Stimulated activated CD4-positive, alpha-beta T cell treated with anti-CD3 and anti-CD28 coated beads, TNF-alpha, amount 100 ng/mL, for 4 hours (primary cell): ENCODE measurements around the gene CDC42BPA.
"Not testable (repeated sequence)": the region's sequence is repeated elsewhere in the genome, so short reads cannot be mapped to it uniquely, and the experiment has no call there.

Source experiments
- DNase-seq, 3 experiments: peaks; one replicate each; pipeline ENCODE4 v3.0.0-alpha.2; 2020; ENCODE audit warnings: low read depth in 3 of 3

Gene CDC42BPA

DNA sequence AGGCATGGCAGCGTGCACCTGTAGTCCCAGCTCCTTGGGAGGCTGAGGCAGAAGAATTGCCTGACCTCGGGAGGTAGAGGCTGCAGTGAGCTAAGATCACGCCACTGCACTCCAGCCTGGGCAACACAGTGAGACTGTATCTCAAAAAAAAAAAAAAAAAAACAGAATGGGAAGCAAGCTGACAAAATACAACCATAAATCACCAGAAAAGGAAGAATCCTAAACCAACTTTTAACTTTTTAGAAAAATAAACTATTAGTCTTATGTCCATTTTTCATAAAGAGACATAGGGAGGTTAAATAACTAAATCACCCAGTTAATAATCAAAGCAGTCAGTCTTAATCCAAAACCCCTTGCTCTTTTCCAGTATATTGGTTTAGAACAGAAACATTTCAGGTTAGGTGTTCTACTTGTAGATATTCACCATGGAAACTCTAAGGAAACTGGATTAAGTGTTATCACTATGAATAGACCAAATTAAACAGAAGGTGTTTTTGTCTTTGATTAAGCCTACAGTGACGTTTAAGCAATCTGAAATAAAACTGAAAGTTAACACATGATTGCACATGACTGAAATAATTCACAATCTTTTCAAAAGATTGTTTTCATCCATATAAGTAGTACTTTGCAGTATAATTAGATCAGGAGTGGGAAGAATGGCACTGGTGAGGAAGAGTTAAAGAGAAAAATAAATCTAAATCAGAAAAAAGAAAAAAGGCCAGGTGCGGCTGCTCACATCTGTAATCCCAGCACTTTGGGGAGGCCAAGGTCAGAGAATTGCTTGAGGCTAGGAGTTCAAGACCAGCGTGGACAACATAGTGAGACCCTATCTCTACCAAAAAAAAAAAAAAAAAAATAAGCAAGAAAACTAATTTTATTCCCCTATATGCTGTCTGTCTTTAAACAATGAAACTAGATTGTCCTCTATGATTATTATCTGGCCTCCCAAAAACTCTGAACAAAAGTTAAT, 9.6 kb downstream of the CDC42BPA start:
- no peak for DNase-seq

DNA sequence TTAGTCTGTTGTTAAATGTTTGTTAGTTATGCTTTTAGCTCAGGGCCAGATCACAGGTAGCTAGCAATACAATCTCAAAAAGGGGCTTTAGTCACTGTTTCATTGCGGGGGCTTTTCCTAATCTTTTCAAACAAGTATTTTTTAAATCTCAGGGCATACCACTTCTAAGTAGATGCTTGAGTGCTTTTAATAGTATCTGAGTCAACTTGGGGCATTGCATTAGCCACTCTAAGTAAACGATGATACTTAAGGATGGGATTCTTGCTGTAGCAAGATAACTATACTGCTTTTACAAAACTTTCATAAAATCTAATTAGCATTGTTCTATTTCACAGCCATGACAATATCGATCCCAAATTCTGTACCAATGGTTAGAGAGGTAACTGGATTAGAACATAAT, 11.6 kb downstream of the CDC42BPA start:
- no peak for DNase-seq

DNA sequence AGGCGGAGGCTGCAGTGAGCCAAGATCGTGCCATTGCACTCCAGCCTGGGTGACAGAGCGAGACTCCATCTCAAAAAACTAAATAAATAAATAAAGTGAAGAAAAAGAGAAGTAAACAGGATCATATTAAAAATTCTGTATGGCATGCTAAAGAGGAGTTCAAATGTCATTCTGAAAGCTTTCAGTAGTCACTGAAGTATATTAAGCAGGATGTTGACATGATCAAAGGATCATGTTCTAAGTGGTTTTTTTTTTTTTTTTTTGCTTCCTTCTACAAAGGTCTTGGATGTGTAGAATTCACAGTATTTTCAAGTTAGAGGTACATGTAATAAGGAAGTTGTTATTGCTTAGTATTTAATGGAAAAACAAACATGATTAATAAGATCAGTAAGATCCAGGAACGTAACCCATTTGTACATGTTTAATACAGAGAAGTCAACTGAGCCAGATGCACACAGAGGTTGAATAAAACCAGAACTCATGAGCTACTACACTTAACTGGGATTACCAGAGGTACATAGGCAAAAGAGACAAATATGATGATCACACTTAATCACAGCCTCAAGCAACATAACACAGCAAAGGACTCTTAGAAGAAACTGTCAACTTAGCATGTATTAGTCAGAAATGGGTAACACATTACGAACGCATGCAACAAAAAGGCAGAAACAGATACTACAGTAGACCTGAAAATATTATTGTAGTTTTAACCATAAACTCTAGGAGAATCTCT, 12.2 kb downstream of the CDC42BPA start:
- no peak for DNase-seq

DNA sequence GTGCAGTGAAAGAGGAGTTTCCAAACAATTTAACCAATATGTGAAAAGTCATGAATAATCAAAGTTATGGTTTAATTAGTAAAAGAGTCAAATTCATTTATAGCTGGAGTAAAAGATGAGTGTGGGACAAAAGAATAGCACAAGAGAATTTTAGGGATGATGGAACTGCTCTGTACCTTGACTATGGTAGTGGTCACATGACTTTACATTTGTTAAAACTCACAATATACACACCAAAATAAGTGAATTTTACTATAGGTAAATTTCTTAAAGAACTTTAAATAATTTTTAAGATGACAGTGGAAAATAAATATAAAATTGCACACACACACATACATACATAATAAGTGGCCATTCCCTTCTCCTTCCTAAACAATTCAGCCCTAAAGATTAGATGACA, 13.6 kb downstream of the CDC42BPA start:
- no peak for DNase-seq

DNA sequence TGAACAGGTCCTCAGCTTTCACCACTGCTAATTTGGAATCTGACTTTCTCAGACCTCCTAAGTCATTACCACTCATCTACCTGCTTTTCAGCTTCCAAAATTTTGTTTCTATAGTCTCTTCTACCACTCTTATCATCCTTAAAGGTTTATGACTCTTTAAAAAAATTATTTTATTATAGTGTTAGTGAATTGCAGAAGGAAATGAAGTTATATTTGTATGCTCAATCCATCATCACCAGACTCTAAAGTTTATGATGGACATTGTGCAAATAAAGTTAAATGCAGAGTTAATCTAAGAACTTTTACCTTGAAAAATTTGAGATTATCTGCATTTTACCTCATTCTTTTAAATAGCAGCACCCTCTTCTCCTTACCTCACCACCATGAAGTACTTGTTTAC, 14.6 kb downstream of the CDC42BPA start:
- DNase-seq: no peak

DNA sequence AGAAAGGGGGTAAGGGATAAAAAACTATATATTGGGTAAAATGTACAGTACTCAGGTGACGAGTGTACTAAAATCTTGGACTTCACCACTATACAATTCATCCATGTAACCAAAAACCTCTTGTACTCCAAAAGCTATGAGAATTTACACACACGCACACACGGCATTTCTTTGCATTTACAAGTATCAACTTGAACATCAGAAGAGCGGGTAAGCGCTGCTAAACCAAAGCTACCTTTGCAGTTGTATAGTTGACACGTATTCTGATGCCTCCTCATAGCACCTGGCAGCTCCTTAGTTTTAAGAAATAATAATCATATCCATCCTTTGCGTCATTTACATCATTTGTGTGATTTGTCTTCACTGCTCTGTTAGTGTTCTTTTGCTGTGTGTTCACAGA, 17.6 kb downstream of the CDC42BPA start:
- no peak for DNase-seq

DNA sequence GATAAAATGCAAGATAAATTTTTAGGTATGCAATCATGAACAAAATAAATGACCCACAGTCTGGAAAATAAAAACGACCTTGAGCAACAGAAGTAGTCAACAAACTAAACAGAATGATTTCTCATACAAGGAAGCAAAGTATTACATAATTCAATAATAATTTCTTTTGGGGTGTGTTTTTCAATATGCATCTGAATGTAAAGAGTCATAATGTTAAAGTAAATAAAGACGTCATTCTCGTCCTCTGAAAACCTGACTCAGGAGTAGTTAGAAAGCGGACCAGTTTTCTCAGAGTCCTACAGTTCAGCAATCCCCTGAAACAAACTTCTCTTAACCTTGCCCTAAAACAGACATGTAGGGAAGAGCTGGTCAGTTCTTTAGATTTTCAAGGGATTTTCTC, 18.6 kb downstream of the CDC42BPA start:
- DNase-seq: no peak

DNA sequence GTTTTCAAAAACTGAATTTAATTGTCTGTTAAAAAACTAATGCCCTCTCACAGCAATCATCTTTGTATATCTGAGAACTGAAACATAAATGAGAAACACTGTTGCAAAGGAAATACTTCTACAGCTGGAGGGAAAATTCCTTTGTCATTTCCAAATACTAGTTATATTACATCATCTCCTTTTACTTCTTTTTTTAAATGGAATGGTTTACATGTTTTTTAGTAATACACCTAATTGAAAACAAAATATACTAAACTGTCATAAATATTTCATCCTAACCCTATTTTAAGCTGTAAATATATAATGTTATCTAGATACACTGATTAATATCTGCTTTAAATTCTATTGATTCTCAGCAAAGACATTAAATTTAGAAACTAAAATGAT, 19.1 kb downstream of the CDC42BPA start:
- no peak for DNase-seq

DNA sequence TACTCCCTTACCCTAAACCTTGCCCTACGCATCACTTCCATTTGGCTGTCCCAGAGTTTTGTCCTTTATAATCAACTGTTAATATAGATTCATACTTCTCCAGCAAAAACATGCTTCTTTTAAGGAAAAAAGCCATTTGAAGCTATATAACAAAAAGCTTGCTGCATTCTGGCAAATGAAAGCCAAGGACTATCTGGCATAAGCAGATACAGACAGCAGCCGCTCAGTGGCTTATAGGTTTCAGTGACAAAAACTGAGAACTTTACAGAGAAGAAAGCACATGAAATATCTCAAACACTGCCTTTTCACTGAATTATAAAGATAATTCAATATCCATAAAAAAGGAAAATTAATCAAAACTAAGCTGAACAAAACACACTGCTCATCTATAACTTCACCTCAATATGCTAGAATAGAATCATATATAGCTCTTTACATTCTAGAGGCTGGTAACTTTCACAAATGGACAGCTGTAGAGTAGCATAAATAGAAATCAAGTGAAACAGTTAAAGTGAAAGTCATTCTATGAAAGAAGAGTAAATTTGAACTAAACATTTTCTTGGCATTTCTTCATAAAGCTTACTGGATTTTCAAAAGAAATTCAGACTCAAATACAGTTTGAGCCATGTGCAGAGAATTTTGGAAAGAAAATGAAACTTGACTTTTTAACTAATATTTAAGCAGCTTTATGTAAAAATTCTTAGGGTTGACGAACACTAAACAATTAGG, 19.6 kb downstream of the CDC42BPA start:
- no peak for DNase-seq

DNA sequence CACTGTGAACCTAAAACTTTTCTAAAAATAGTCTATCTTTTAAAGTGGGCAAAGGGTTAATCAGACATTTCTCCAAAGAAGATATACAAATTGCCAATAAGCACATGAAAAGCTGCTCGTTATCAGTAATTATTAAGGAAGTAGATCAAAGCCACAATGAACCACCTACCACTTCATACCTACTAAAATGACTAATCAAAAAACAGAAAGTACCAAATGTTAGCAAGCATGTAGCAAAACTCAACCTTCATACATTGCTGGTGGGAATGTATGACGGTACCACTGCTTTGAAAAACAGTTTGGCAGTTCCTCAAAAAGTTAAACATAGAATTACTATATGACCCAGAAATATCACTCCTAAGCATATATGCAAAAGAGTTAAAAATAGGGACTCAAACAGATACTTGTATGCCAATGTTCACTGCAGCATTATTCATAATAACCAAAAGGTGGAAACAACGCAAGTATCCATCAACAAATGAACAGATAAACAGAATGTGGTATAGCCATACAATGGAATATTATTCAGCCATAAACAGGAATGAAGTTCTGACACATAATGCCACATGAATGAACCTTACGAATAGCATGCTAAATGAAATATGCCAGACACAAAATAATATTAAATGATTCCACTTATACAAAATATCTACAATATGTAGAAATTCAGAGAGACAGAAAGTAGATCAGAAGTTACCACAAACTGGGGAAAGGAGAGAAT, 21.1 kb downstream of the CDC42BPA start:
- no peak for DNase-seq

DNA sequence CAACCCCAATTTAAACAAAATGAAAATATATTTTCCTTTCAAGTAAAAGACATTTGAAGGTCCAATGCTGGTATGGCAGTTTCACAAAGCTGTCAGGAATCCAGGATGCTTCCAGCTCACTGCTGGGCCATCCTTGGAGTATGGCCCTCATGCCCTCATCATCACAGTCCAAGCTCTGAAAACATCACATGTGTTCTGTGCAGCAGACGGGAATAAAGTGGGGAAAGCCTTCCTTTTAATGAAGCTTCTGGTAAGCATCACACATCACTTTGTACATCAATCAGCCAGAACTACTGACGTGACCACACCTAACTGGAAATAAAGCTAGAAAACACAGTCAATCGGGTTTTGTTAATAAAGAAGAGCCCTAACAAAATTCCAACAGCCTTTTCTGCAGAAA, 22.7 kb downstream of the CDC42BPA start:
- DNase-seq: no peak

DNA sequence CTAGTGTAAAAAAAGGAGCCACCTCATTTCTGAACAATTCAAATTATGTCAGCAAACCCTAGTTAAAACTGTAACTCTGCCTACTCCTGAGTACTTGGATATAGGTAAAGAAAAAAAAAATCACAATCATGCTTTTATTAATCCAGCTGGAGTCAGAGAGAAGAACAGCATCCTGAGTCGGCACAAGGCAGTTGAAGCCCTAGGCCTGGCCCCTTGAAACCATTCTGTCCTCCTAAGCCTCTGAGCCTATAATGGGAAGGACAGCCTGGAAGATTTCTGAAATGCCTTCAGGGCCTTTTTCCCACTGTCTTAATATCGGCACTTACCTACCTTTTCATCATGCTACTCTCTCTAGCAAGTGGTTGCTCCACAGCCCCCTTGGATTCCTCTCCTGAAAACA, 32.5 kb downstream of the CDC42BPA start:
- DNase-seq: no peak

DNA sequence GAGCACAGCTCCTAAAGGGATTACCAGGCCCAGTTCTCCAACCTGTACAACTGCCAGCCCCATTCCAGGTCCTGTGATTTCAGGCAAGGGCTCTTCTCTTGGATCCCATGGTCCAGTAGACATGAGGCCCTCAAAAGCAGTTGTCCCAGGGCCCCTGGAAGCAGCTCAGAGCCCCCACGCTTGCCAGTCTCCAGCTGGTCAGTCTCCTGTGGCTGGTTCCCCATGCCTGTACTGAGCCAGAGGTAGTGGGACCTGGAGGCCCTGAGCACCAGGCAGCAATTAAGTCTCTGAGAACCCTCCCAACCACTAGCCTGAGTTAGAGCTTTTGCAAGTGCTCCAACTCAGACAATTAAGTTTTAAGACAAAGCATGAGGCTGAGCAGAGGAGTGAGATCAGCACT, 36.9 kb downstream of the CDC42BPA start:
- no peak for DNase-seq

DNA sequence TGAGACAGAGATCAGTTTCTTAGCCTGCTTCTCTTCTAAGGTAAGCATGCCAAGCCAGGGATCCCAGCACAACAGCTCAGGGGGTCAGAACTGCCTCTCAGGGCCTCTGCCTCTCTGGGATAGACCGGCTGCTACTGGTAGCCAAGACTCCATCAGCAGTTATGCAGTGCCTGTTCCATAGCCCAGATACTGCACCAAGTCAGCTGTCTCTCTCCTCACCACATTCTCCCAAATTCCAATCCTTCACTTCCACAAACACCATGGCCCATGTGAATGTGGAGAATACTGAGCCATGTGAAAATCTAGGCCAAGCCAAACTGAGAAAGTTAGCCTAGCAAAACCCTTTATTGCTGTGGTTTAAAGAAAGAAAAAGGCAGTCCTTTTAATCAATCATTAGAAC, 37.5 kb downstream of the CDC42BPA start:
- DNase-seq: no peak

DNA sequence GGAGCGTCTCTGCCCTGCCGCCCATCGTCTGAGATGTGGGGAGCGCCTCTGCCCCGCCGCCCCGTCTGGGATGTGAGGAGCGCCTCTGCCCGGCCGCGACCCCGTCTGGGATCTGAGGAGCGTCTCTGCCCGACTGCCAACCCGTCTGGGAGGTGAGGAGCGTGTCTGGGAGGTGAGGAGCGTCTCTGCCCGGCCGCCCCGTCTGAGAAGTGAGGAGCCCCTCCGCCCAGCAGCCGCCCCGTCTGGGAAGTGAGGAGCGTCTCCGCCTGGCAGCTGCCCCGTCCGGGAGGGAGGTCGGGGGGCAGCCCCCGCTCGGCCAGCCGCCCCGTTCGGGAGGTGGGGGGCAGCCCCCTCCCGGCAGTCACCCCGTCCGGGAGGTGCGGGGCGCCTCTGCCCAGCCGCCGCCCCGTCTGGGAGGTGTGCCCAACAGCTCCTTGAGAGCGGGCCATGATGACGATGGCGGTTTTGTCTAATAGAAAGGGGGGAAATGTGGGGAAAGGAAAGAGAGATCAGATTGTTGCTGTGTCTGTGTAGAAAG, 42.1 kb downstream of the CDC42BPA start:
- not testable (repeated sequence) for DNase-seq

DNA sequence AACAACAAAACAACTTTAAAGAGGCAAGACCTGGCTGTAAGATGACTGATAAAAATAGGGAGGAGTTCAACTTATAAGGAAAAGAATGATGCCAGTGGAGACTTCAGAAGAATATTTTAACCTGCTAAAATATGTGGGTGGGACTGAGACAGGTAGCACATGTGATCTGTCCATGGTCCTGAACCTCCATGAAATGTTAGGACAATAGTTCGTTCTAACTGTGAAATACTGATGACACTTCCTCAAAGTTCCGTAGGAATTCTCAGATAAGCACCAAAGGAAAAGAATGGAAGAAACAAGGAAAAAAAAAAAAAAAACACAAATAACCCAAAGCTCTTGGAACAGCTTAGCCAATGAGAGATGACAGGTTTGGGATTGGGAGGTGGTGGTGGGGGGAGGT, 44.7 kb downstream of the CDC42BPA start:
- DNase-seq: no peak

DNA sequence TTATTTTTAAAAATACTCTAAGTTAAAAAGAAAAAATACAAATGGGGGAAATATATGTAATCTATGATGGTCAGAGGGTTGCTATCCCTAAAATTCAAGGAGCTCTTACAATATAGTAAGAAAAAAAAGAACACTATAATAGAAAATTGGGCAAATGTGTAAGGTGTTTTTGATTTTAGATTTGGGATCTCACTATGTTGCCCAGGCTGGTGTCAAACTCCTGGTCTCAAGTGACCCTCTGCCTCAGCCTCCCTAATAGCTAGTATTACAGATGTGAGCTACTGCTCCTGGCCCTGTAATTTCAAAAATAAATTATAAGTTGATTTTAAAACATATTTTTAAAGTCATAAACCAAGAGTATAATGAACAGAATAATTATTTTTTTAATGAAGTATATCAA, 45.9 kb downstream of the CDC42BPA start:
- DNase-seq: no peak

DNA sequence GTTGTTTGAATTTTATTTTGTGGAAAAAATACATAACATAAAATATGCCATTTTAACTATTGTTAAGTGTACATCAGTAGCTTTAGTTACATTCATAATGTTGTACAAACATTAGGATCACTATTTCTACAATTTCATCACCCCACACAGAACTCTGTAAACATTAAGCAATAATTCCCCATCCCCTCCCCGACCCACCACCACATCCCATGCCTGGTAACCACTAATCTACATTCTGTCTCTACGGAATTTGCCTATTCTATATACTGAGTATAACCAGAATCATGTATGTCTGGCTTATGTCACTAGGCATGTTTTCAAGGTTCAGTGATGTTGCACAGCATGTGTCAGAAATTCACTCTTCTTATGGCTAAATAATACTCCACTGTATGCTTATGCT, 47.7 kb downstream of the CDC42BPA start:
- no peak for DNase-seq

DNA sequence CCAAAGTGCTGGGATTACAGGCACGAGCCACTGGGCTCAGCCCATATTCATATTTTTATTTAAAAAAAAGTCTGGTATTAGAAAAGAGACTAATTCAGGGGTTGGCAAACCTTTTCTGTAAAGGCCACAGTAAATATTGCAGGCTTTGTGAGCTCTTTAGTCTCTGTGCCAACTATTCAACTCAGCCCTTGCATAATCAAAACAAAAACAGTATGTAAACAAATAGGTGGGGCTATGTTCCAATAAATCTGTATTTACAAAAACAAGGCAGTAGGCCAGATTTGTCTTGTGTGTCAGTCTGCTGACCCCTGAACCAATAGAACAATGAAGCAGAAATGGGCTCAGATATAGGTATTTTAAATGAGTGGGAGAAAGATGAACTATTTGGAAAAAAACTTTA, 49.3 kb downstream of the CDC42BPA start:
- DNase-seq: no peak

DNA sequence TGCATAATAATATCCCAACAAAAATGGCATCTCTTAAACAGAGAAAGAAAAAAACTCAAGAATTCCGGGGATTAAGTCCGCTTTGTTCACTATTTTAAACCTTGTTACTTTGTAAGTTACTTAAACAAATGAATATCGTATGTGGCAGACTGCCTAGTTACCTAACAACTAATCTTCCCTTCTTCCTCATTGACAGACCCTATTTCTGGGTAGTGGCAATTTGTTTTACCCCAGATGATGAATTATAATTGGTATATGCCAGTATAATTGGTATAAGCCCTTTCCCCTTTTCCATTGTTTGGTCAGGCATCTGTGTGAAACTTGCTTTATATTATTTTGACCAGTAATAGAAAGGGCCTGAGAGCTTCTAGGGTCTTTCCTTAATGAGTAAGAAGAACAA, 52.4 kb downstream of the CDC42BPA start:
- no peak for DNase-seq

DNA sequence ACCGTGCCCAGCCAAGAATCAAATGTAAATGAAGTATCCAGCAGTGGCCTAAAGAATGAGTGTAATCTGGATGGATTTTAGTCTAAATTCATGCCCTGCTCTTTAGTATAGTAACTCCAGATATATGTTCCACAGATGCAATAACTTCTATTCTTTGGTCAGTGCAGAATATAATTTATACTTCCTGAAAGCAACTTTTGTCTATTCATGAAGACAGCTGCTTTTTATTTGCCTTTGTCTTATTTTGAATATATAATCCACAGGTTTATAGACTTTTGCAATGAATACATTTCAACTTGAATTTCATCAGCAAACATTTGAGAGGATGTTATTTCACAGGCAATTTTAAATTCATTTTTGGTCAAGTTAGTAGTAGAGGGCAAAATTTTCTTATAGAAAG, 54.4 kb downstream of the CDC42BPA start:
- no peak for DNase-seq

DNA sequence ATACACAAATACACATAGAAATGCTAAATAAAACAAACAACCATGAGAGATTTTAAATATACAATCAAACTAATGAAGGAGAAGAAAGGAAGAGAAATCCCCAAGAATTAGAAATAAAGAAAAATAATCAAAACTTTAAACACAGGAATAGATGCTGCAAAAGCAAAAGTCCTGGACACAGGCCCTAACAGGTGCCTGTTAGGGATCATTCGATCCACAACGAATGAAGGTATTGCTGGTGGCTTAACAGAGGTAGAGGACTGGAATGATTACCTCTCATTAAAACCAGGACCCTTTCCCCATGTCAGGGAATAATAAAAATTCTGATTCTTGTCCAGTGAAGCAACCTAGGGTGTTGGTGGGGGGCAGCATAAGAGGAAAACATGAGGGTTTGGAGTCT, 56.8 kb downstream of the CDC42BPA start:
- DNase-seq: no peak
